Activated naive CD4-positive, alpha-beta T cell (primary cell): ENCODE results near the gene POLN.
"Not testable (repeated sequence)": the region's sequence is repeated elsewhere in the genome, so short reads cannot be mapped to it uniquely, and the experiment has no call there.

Experiments
- DNase-seq, 4 experiments: peaks; one replicate each; lab custom pipeline; 2025; lab: John Stamatoyannopoulos, UW

Gene POLN

DNA sequence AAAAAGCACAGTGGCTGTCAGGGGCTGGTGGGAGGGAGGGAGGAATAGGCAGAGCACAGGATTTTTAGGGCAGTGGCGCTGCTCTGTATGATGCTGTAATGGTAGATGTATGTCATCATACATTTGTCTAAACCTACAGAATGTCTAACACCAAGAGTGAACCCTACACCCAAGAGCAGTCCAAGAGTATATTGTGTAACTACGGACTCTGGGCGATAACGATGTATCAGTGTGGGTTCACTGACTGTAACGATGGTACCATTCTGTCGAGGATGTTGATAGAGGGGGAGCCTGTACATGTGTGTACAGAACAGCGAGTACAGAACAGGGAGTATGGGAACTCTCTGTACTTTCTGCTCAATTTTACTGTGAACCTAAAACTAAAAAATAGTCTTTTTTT is 76.5 kb downstream of the POLN start:
- no peak for DNase-seq

DNA sequence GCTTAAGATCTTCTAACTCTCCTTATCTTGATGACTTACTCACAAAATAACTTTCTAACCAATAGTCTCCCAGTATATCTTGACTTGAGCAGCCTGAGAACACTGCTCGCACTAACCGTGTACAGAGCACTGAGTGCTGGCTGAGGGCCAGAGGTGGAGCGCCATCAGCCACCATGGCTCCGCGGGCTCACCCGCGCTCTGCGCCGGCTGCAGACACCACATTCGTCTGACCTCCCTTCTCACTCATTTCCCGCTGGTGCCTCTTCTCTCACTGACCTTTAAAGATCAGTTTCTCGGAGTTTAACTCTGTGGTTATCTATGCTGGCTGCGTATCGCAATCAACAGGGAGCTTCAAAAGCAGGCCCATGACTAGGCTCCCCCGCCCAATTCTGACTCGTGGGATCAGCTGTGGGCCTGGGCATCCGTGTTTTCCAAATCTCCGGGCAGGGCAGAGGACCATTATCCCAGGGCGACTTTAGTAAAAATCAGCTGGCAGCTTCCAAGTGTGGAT is 78.6 kb downstream of the POLN start:
- DNase-seq: no peak

DNA sequence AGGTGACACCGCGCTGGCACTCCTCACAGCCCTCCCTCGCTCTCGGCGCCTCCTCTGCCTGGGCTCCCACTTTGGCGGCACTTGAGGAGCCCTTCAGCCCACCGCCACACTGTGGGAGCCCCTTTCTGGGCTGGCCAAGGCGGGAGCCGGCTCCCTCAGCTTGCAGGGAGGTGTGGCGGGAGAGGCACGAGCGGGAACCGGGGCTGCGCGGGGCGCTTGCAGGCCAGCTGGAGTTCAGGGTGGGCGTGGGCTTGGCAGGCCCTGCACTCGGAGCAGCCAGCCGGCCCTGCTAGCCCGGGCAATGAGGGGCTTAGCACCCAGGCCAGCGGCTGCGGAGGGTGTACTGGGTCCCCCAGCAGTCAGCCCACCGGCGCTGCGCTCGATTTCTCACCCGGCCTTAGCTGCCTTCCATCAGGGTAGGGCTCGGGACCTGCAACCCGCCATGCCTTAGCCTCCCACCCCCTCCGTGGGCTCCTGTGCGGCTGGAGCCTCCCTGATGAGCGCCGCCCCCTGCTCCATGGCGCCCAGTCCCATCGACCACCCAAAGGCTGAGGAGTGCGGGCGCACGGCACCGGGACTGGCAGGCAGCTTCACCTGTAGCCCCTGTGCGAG is 80.7 kb downstream of the POLN start:
- not testable (repeated sequence) for DNase-seq

DNA sequence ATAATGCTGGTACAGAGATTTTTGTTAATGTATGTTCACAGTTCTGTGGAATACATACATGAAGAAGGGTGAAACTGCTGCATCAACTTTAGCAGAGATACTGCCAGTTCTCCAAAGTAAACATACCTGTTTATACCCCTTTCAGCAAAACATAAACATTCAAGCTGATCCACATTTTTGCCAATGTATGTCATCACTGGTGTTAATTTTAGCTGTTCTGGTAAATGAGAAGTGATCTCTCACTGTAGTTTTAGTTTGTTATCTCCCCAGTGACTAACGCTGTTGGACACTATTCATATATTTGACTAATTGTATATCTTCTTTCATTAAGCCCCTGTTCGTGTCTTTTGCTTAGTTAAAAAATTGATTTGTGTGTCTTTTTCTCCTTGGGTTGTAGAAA is 82.0 kb downstream of the POLN start:
- no peak for DNase-seq

DNA sequence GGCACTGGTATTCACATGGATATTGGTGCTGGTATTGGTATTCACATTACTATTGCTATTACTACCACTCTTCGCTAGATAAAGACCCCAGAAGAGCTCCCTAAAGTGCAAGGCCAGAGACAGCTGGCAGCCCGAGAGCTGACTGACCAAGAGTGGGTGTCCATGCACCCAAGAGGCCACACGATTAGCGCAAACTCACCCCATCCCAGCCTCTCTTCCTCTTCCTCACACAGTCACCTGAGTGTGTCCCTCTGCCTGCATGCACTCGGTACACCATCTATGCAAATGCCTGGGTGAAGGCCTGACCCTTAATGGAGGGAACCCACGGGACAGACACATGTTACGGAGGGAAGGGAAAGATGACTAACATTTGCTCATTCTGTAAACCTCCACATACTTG is 86.7 kb downstream of the POLN start:
- DNase-seq: no peak

DNA sequence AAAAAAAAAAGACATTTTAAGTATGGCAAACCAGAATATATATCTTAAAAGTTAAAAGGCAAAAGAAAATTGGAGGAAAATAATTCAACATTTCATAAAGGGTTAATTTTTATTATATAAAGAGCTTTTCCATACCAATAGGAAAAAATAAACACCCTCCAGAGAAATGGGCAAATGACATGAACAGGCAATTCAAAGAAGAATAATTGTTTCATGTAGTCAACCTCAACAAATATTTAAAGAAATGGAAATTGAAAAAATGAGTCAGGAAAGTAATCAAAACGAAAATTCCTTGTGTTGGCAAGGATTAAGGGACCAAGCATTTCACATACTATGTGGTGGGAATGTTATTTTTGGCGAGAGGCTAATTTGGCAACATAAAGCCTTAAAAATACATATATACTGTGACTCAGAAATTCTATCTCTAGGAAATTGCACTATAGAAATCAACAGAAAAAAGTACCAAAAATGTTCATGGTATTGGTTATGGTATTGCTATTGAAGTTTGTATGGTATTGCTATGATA is 87.6 kb downstream of the POLN start:
- no peak for DNase-seq

DNA sequence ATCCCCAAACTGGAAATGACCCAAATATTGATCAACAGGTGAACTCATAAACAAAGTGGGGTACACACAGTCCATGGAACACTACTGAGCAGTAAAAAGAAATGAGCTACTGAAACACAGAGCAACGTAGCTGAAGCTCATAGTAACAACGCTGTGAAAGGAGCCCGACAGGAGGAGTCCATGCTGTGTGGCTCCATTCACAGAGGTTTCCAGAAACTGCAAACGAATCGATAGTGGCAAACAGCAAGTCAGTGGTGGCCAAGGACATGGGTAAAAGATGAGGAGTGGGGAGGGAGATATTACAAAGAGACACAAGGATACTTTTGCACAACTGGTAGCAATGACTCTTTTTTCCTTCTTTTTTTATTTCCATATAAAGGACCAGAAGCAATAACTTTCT is 90.4 kb downstream of the POLN start:
- no peak for DNase-seq

DNA sequence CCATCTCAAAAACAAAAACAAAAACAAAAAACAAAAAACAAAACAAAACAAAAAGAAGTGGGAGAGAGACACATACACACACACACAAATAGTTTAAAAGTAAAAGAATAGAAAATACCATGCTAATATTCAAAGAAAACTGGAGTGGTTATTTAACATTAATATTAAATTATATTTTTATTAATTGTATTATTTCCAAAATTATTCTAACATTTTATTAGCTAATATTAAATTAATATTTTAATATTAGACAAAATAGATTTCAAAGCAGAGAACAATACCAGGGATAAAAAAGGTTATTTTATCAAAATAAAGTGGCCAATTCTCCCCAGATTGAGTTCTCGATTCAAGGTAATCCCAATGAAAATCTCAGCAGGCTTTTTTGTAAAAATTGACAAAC is 91.8 kb downstream of the POLN start:
- no peak for DNase-seq

DNA sequence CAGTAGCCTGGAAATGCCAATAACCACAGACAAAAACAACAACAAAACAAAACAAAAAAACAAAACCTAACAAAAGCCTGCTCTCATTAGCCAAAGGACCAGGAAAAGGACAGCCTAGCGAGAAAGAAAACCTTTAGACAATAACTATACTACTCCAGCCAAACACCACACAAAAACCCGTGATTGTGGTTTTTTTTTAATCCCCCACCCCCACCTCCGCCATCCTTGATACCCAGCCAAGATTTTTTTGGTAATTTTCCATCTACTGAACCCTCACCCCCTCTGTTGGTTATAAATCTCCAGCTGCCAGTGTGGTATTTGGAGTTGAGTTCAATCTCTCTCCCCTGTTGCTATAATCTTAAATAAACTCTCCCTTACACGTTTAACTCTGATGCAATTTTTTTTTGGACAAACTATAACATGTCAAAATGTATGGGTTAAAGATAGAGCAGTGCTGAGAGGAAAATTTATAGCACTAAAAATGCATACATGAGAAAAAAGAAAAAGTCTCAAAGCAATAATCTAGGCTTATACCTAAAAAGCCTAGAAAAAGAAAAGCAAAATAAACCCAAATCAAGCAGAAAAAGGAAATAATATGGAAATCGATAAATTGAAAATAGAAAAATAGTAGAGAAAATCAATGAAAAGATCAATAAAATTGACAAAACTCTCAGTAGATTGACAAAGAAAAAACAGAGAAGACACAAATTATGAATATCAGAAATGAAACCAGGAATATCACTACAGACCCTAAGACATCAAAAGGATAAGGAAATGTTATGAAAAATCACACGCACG is 99.1 kb downstream of the POLN start:
- no peak for DNase-seq

DNA sequence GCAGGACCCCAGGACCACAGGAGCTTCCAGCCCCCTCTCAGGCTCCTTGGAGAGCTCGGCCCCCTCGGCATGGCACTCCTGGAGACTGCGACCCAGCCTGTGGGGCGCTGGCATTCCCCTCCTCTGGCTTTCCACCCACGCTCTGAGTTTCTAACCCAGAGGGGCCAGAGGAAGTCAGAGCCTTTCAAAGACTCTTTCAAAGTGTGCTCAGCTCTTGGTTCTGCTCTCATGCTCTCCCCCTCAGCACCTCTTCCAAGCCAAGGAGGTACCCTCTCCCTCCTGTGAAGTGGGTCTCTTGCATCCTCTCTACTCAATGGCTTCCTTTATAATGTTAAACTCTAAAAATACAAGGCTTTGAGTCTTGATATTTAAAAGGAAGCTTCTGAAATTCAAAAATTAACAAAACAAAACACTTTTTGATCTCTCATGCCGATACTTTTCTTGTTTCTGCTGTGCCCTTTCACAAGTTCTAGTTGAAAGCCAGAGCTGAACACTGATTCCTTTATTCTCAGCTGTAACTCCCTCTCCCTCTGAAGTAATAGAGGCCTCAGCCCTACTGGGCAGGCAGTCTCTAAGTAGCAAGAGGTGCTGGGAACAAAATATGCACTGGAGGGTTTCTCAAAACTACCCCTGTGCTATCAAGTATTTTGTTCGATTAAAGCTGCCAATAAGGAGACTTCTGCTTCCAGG is 100.0 kb downstream of the POLN start:
- no peak for DNase-seq

DNA sequence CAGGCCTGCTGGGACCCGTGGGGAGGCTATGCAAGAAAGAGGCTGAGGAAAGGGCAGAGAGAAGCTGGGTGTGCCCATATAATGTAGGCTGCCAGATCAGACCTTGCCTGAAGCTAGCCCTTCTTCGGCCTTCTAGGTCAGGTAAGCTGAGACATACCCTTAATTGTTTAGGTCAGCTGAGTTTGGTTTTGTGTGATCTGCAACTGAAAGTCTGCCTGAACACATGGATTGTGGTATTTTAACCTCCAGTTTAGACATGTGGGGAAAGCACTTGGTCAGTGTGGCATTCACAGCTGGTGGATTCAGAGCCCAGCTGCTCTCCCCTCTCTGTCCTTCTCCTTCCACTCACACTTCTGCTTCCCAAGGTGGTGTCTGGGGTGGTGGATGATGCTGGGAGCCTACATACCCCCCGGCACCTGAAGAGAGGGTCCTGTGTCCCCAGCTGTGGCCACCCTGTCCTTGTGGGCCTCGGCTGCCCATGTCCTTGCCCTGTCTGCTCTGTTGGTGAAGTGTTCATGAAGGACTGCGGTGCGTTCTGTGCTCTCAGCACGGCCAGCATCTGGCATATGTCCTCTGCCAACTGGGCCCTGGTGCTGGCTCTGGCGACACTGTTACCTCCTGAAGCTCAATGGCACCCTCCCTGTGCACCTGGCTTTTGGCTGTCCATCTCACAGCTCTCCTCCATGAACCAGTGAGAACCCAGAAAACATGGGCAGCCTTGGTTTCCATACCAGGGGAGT is 100.7 kb downstream of the POLN start:
- DNase-seq: no peak

DNA sequence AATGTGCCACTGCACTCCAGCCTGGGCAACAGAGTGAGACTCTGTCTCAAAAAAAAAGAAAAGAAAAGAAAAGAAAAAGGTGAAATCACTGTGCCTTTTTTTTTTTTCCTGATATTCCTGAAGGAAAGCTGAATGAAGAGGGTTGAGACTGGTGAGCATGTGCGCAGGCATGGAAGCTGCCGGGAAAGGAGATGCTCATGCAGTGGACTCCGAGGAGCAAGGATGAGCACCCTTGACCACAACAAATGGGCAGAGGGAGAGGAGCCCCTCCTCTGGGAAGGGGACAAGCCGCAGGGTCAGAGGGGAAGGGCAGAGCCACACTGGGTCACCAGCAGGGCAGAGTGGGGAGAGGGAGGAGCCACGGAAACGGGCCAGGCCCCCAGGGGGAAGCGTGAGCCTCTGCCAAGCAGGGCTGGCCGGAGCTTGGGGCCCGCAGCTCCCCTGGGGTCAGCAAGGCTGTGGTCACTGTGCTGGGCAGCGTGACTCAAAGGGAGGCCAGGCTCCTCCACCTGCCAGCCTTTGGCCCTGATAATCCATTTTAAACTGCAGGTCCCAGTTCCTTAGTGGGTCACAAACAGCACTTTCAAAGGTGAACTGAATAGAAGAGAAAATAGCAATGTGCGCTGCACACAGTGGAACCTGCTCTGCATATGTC is 102.9 kb downstream of the POLN start:
- DNase-seq: no peak

DNA sequence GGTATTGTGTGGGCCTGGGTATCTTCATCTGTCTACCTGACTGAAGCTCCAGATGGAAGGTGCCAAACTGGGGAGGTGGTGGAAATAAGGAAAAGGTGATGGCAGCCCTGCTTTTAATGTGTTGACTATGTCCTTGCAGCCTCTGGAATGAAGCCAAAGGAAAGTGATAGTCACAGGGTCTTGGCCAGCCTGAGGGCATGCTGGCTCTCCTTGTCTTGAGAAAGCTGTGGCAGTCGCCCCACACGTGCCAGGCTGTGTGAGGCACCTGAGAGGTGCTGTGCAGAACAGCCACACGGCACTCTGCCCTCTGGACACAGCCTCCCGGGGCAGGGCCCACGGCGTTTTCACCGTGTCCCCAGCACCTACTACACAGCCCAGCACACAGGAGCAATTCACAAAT is 105.2 kb downstream of the POLN start:
- DNase-seq: no peak

DNA sequence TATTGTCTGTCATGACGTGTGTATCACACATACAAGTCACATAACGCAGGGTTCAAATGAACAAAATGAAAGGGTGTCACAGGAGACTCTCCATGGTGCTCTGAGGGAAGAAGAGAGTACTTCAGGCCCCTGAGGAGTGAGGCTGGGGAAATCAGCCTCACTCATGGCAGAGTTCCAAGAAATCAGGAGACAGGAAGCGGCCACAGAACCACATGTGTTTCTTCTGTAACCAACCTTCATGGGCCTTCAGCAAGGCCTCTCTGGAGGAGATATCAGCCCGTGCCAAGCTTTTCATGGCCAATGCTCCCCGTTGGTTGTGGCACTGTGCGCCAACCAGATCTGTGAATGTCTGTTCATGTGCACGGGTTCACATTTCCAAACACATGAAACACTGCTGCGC is 106.8 kb downstream of the POLN start:
- DNase-seq: no peak

DNA sequence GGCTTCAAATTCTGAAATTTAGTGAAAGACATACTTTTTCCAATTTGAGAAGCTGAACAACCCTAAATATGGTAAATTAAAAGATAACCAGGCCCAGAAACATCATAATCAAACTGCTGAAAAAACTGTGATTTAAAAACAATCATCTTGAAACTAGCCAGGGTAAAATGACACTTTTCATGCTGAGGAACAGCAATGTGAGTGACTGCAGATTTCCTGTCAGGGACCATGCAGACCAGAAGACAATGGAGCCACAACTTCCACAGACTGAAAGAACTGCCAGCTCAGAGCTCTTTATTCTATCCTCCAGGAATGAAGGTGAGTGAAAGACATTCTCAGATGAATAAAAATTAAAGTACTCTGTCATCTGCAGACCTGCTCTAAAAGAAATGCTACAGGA is 109.5 kb downstream of the POLN start:
- no peak for DNase-seq

DNA sequence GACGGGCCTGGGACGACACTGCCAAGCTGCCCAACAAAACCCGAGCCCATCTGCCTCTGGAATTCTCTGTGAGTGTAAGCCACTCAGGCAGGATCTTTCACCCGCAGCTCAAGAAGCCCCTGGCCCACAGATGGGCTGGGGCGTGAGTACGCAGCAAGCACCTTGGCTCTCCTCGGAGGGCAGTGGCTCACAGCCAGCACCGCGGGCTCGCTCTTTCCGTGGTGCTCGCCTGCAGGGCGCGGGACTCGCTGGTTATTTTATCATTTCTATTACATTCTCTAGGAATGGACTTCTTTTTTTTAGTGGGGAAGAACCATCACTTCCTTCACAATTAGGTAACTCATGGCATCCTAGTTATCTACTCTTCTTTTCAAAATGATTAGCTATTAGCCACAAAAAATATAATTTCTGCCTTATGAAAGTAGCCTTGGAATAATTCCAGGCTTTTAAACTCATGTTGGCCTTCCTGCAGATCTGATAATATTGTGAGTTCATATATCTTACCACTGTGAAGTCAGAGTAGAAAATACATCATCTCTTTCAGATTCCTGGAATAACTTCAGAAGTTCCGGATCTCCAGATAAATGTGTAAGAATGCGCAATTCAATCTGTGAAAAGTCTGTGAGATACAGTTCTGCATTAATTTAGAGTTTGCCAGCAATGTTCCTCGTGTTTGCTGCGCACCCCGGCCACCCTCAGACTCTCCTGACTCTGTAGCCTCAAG is 114.2 kb downstream of the POLN start:
- no peak for DNase-seq

DNA sequence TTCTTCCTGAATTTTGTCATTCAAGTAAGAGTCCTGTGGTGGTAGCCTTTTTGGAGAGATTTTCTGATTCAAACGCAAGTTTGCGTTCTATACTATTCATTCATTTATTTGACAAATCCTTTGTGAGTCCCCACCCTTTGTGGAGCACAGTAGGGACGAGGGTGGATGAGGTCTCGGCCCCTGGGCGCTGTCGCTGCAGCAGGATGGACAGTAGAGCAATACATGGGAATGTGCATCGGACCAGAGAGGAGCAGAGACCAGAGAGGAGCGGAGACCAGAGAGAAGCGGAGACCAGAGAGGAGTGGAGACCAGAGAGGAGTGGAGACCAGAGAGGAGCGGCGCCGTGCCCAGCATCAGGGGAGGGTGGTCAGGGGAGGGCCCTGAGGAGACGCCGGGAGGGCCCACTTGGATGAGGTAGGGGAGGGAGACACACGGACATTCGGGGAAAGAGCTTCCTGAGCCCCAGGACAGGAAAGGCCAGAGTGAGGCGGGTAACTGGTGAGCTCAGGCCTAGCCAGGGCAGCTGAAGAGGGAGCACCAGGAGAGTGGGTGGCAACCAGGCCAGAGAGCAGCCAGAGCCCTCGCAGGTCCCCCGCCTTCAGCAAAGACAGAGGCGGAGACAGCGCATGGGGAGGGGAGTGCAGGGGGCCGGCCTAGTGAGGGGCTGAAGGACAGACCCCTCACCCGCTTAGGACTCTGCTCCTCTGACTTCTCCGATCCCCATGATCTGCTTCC is 115.4 kb downstream of the POLN start:
- DNase-seq: no peak

DNA sequence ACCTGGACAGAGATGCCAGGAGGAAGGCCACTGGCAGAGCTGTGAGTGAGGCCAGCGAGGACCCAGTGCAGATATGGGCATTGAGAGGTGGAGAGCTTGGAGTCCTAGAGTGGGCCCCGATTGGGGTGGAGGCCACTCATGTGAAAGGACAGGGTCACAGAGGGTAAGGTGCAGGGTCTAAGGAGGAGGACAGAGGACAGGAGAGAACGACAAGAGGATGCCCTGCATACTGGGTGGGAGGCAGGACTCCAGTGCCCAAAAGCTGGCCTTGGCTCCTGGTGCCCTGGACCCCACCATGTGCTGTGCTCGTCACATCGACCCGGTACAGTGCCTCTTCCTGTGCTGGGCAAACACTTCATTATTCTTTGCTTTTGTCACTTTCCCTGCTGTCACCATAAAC is 116.1 kb downstream of the POLN start:
- DNase-seq: no peak

DNA sequence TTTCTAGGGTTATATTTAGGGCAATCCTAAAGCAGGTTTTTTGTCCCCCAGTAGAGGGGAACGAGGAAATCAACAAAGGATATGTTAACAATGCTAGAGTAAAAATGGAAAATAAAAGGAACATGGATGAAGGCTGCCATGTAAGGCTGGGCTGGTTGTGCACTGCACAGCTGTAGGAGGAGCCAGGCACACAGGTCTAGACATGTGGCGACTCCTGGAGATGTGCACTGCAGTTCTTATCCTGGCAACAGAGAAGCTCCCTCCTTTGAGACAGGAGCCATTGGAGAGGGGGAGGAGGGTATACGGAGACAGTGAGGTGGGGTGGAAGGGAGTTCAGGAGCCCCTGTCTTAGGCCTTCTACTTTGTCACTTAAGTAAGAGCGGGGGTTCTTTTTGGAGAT is 116.9 kb downstream of the POLN start:
- no peak for DNase-seq

DNA sequence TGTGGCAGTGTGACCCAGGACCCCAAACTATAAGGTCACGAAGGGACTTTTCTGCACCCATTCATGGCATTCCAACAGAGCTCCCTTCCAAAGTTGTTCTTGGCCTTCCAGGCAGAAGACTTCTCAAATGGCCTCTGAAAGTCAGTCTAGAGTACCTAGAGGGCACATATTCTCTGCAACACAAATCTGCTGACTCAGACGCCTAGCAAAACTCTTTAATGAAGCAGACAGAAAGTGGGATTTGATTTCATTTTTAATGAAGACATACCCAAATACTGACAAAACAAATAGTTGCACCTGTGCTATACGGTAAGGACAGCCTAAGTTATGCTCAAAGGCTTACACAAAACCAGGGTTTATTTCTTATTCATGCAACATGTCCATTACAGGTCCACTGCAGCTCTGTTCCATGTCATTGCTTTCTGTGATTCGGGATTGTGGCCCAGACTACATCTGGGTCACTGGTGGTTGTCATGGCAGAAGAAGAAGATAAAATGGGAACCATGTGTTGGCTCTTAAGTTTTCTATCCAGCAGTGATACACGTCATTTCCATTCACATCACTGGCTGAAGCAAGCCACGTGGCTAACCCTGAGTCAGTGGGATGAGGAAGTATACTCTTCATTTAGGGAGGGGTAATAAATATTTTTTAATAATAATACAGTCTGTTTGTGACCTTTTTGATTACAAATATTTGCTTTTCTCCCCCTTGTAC is 125.1 kb downstream of the POLN start:
- DNase-seq: no peak
